ENCODE results near the gene CEP112.

The CEP112 gene

DNA sequence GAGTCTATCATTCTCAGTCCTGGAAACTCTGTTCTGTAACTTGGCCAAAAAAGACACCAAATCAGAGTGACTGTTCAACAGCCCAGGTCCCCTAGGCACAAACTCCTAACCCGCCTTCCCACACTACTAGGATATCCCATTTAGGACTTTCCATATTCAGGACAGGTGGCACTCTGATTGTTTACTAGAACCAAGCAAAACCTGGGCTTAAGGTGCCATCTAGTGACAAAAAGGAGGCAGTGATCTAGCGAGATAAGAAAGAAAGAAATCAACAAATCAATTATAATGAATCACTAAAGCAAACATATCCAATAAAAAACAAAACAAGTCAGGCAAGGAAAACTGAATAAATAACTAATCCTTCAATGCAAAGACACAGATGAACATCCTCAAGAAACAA lies 203.9 kb downstream of the CEP112 start:
- TF ChIP-seq ZNF274 (IDR thresholded peaks at IDR 0.05; ENCODE audit: low read depth, low read length), result no peak
- H3K4me3 ChIP-seq (ENCODE audit: low read length), result no peak overlapping the region

DNA sequence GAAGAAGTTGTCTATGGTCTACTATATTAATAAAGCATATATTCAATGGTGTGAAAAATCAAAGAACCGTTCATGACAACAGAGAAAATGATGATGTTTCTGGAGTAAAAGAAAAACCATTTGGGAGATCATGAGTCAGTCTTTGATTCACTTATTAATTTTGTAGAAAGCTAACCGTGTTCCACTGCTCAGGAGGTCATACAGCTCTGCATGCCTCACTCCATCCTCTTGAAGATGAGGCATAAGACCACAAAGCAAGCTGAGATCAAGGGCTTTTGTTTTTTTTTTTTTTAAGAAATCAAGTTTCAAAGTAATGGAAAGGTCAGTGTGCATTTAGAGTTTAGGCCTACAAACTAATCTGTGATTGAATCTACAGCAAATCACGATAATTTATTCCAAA lies 206.4 kb downstream of the CEP112 start:
- H3K4me3 ChIP-seq (ENCODE audit: low read length), result no peak overlapping the region
- no peak for TF ChIP-seq ZNF274 (IDR thresholded peaks at IDR 0.05; ENCODE audit: low read depth, low read length)

DNA sequence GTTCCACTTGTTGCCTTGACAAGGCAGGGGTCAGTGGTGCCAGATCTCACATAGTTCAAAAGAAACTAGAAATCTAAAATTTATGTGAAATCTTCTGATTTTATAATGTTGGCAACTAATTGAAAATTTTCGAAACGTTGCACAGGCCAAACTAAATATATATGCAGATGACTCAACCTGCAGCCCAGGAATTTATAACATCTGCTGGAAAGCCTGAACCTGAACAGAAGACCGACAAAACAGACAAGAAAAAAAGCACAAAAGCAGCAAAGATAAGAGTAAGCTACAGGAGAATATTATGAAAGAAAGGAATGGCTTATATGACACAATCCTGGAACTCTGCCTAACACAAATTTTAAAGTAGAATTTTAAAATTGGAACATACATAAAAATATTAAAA lies 207.6 kb downstream of the CEP112 start:
- no peak for TF ChIP-seq ZNF274 (IDR thresholded peaks at IDR 0.05; ENCODE audit: low read depth, low read length)
- H3K4me3 ChIP-seq (ENCODE audit: low read length), result no peak overlapping the region

DNA sequence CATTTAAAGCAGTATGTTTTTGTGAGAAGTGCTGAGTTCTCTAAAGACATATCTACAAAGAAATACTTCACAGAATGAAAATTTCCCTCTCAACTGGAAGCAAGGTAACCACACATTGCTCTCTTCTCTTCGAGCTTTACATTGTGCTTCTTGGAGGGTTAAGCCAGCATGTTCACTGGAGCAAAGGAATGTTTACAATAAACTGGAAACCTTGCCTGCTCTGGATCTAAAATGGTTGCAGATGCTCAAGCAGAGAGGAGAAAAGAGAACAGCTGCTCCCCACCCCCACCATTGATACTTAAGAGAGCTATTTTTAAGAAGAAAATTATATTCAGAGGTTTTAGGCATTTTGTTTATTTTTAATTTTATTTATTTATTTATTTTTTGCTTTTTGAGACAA lies 213.1 kb downstream of the CEP112 start:
- TF ChIP-seq ZNF274 (IDR thresholded peaks at IDR 0.05; ENCODE audit: low read depth, low read length), result no peak
- H3K4me3 ChIP-seq (ENCODE audit: low read length), result no peak overlapping the region

DNA sequence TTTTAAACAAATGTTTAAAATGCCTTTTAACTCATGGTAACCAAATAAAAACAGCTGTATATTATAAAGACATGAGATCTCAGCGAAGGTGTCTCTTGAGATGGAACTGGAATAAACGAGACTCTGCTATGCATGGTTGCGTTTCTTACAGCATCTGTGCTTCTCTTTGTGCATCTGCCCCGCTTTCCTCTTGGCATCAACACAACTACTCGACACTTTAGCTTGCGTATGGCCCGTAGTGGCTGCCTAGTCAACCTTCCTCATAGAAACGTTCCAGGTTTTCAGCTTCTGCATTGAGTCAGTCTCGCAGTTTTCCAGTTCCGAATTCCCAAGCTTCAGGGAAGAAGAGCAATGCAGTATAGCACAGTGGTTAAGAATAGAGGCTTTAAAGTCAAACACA lies 214.9 kb downstream of the CEP112 start:
- H3K4me3 ChIP-seq (ENCODE audit: low read length), result no peak overlapping the region
- TF ChIP-seq ZNF274 (IDR thresholded peaks at IDR 0.05; ENCODE audit: low read depth, low read length), result no peak

DNA sequence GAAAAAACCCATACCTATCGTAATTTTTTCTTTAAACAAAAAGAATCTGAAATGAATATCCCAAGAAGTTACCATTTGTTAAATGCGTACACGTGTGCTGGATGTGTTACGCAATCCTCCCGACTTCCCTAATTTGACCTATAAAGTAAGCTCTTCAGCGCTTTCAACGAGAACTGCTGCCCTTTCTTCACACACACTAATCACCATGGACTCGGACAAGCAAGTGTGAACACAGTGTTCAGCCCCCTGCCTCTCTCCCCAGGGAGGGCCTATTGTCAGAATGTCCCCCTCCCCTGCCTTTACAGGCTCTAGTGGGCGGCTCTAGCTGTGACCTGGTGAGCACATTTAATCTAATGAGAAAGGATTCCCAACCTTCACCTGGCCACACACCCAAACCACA lies 216.1 kb downstream of the CEP112 start:
- H3K4me3 ChIP-seq (ENCODE audit: low read length), result no peak overlapping the region
- no peak for TF ChIP-seq ZNF274 (IDR thresholded peaks at IDR 0.05; ENCODE audit: low read depth, low read length)

DNA sequence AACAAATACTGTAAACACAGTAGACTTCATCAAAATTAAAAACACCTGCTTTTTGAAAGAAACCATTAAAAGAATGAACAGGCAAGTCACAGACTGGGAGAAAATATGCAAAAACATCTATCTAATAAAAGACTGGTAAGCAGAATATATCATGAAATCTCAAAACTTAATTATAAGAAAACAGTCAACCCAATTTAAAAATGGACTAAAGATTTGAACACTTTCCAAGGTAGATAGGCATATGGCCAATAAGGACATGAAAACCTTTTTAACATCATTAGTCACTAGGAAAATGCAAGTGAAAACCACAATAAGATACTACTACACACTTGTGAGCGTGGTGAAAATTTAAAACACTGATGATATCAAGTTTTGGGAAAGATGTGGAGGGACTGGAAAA lies 218.7 kb downstream of the CEP112 start:
- TF ChIP-seq ZNF274 (IDR thresholded peaks at IDR 0.05; ENCODE audit: low read depth, low read length), result no peak
- H3K4me3 ChIP-seq (ENCODE audit: low read length), result no peak overlapping the region

DNA sequence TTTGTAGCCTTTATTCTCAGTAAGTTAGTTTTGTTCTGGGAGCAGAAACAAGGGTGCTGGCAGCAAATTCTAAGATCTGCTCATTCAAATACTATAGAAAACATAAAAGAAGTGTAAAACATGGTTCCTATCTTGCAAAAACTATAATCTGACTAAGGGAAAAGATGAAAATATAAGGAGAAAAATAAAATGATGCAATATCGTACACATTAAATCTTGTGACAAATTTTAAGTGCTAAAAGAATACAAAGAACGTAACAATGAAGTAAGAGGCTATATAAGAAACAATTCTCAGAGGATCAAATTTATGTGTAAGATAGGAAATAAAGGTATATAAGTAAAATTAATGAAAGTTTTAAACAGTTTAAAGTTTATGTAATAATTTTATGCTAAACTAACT lies 224.6 kb downstream of the CEP112 start:
- no peak overlapping the region for H3K4me3 ChIP-seq (ENCODE audit: low read length)
- no peak for TF ChIP-seq ZNF274 (IDR thresholded peaks at IDR 0.05; ENCODE audit: low read depth, low read length)

DNA sequence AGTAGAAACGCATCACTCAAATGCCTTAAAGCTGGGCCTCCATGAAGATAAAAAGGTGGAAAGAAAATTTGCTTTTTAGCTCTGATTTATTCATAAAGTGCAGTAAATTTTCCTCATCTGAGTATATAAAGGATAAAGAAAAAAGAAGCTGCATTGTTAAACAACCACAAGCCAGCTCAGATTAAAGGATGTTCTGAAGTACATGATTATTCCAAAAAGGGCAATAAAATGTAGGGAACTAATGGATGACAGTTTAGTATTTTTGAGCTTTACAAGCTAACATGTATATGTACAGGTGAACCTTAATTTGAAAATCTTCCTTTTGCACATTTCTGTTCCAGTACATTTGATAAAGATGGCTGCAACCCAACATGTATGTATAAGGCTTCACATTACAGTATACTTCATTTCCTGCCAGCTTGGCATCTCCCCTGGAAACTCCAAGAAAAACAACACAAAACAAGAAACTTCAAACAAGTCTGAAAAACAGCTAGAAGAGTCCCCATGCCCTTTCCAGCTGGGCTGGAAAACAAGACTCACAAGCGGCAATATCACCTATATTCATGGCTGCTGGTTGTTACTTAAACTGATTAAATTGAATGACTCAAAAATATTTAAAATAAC lies 225.7 kb downstream of the CEP112 start:
- TF ChIP-seq ZNF274 (IDR thresholded peaks at IDR 0.05; ENCODE audit: low read depth, low read length), result no peak
- H3K4me3 ChIP-seq (ENCODE audit: low read length), result no peak overlapping the region

DNA sequence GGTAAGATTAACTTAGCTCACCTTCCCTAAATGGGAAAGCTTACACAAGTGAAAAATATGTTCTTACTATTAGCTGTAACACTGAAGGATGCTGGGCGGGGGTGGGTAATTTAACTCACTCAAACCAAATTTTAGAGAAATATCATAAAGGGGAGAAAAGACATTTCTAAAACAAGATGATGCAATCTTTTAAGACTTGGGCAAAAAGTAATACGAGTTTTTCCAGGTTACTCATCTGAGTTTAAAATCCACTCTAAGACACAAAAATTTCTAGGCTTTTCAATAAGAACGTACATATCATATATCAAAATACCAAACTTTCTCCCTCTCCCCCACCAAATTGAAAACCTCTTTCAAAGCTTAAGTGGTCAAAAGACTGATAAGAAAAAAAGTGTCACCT lies 228.8 kb downstream of the CEP112 start:
- no peak for TF ChIP-seq ZNF274 (IDR thresholded peaks at IDR 0.05; ENCODE audit: low read depth, low read length)
- no peak overlapping the region for H3K4me3 ChIP-seq (ENCODE audit: low read length)

DNA sequence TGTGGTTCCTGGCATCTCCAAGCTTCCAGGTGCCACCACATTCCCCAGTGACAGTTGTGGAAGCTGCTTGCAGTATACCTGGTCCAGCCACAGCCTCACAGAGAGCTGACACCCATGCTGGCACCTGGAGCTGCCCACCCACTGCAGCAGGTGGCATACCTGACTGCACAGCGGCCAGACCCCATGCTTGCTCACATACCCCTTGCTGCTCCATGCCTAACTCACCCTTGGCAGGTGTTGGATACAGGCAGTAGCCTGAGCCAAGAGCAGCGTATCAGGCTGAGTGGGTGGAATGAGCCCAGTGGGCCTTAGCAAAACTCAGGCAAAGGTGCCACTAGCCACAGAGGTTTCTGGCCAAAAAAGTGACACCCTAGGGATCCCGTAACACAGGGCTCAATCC lies 232.3 kb downstream of the CEP112 start:
- no peak overlapping the region for H3K4me3 ChIP-seq (ENCODE audit: low read length)
- no peak for TF ChIP-seq ZNF274 (IDR thresholded peaks at IDR 0.05; ENCODE audit: low read depth, low read length)

DNA sequence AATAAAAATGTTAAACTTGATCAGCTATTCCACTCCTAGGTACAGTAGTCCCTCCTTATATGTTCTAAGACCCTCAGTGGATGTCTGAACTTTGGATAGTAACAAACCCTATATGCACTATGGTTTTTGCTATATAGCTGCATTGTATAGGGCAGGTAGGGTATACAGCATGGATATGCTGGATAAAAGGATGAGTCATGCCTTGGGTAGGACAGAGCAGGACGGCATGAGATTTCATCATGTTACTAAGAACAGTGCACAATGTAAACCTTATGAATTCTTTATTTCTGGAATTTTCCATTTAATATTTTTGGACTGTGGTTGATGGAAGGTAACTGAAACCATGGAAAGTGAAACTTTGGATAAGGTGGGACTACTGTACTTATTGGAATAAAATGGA lies 235.1 kb downstream of the CEP112 start:
- no peak for TF ChIP-seq ZNF274 (IDR thresholded peaks at IDR 0.05; ENCODE audit: low read depth, low read length)

DNA sequence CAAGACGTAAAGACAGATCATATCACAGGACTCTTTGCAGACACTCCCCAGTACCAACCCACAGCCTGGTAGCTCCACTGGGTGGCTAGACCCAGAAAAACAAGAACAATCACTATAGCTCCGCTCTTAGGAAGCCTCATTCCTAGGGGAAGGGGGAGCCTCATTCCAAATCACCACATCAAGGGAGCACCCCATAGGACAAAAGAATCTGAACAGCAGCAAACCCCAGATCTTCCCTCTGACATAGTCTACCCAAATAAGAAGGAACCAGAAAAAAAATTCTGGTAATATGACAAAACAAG lies 237.8 kb downstream of the CEP112 start:
- no peak for TF ChIP-seq ZNF274 (IDR thresholded peaks at IDR 0.05; ENCODE audit: low read depth, low read length)
- H3K4me3 ChIP-seq (ENCODE audit: low read length), result no peak overlapping the region

More for the DNA sequence above, 235.1 kb downstream of the CEP112 start:
- no peak overlapping the region for H3K4me3 ChIP-seq (ENCODE audit: low read length)

DNA sequence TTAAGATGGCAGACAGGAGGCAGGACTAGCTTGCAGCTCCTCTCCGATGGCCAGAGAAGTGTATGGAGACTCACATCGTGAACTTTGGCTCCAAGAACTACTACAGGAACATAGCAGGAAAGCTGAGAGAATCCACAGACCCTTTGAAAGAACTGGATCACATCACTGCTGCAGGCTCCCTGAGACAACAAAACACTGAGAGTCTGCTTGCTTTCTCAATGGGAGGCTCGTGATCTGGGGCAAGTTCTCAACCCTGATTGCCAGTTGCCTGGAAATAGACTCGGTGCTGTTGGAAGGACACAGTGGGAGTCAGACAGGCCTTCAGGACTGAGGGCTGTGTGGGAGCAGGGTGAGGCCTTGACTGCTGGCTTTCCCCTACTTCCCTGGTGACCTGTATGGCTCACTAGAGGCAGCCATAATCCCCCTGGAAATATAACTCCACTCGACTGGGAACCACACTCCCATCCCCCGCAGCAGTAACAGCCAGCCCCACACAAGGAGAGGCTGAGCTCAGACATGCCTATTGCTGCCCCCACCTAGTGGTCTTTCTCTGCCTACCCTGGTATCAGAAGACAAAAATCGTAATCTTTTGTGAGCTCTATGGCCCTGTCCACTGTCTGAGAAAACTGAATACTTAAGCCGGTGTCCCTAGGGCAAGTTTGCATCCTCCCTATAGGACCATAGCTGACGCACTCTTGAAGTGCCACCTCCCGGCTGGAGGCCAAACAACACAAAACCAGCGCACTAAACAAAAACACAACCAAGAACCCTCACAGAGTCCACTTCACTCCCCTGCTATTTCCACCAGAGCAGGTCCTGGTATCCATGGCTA lies 238.4 kb downstream of the CEP112 start:
- H3K4me3 ChIP-seq (ENCODE audit: low read length), result no peak overlapping the region
- TF ChIP-seq ZNF274 (IDR thresholded peaks at IDR 0.05; ENCODE audit: low read depth, low read length), result no peak

DNA sequence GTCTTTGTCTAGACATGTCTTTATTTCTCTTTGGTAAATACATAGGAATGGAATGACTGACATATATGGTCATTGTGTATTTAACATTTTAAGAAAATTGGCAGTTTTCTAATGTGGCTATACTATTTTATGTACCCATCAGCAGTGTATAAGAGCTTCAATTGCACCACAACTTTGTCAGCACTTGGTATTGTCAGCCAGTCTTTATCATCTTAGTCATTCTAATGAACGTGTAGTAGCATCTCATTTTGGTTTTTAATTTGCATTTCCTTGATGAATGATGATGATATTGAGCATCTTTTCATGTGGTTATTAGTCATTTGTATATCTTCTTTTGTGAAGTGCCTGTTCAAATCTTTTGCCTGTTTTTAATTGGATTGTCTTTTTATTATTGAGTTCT lies 239.3 kb downstream of the CEP112 start:
- no peak overlapping the region for H3K4me3 ChIP-seq (ENCODE audit: low read length)
- TF ChIP-seq ZNF274 (IDR thresholded peaks at IDR 0.05; ENCODE audit: low read depth, low read length), result no peak

DNA sequence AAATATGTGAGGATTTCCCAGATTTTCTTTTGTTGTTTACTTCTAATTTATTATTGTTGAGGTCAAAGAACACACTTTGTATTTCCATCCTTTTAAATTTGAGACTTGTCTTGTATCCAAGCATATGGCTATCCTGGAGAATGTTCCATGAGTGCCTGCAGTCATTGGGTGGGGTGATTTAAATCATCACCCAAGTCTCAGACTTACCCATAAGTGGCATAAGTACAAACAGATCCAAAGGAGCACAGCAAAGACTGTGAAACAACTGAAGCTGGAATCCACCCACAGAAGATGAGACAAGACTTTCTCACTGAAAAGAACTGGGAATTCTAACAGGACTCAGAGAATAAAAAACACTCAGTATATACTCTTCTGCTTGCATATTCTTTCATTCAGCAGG lies 239.9 kb downstream of the CEP112 start:
- TF ChIP-seq ZNF274 (IDR thresholded peaks at IDR 0.05; ENCODE audit: low read depth, low read length), result no peak
- H3K4me3 ChIP-seq (ENCODE audit: low read length), result no peak overlapping the region
